Measurements from ENCODE around the gene PVRIG.
"Not testable (repeated sequence)": the region's sequence is repeated elsewhere in the genome, so short reads cannot be mapped to it uniquely, and the experiment has no call there.

PVRIG gene

DNA sequence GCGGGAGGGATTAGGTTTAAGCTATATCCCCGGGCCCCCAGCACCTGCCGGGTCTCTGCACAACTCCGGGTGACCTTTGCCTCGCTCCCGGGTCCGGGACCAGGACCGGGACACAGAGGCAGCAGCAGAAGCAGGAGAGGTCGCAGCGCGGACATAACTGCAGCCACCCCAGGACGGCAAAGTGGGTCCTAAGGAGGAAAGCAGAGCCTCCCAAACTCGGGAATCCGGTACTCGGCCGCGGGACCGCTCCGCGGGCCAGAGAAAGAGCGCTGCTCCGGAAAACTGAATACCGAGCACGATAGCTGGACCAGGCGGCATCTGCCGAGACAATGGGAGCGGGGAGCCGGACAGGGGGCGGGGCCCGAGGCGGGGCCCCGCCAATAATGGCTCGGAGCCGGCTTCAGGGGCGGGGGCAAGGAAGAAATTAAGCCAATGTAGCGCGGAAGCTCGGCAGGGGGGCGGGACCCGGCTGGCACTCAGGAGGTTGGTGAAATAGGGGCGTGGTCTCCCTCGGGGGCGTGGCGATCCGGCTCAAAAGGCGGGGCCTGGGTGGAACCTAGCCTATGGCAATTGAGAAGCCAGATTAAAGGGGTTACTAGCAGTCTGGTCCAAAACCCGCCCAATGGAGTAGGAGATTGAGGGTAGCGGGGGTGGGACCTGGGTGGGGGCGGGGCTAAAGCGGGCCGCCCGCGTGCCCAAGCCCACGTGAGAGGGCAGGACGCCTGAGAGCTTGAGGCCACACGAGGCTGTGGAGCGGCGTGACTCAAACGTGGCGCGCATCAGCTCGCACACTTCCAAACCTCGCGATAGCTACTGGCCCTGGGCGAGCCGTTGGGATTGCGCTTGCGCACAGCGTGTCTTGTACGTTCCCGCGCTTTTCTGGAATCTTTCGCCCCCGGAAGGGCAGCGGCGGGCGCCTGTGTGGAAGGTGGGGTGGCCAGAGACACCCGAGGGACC is 42.4 kb upstream of the PVRIG start, which contains the start of the genes GPC2 and STAG3:
TSS of gene GPC2 (minus strand) at position 337 of the 957 bp plus-strand sequence. CDS start at position 155, 182 bp downstream.
TSS of gene STAG3 (plus strand) at position 874 of the 957 bp plus-strand sequence. CDS start 2,639 bp downstream, outside the sequence.
- Histone ChIP-seq H3K36me3 (ENCODE audit: insufficient read depth) (no peaks in the 10 kb centered on the region), H3K27ac (no peak within 1 kb of the TSS), H3K9ac (no peak within 1 kb of the TSS; the same call in 1 of the 2 replicates), H3K27me3 (ENCODE audit: insufficient read depth, low read depth) (peaks cover 41% of the 10 kb centered on the region), H3K4me1 (ENCODE audit: low read depth, poor library complexity, severe bottlenecking) (peaks cover 3% of the 10 kb centered on the region), H2AFZ (ENCODE audit: low read depth) (peak within 1 kb of the TSS; percentile 100), H3K4me2 (peak within 1 kb of the TSS; percentile 100), H3K4me3 (IDR thresholded peaks at IDR 0.05; ENCODE audit: insufficient read depth, low read depth, low read length) (no peak within 1 kb of the TSS), H4K20me1 (ENCODE audit: insufficient read depth) (no peaks in the 10 kb centered on the region), H3K79me2 (ENCODE audit: insufficient read depth, low read depth) (no peaks in the 10 kb centered on the region)
- TF ChIP-seq, protein P1, sequence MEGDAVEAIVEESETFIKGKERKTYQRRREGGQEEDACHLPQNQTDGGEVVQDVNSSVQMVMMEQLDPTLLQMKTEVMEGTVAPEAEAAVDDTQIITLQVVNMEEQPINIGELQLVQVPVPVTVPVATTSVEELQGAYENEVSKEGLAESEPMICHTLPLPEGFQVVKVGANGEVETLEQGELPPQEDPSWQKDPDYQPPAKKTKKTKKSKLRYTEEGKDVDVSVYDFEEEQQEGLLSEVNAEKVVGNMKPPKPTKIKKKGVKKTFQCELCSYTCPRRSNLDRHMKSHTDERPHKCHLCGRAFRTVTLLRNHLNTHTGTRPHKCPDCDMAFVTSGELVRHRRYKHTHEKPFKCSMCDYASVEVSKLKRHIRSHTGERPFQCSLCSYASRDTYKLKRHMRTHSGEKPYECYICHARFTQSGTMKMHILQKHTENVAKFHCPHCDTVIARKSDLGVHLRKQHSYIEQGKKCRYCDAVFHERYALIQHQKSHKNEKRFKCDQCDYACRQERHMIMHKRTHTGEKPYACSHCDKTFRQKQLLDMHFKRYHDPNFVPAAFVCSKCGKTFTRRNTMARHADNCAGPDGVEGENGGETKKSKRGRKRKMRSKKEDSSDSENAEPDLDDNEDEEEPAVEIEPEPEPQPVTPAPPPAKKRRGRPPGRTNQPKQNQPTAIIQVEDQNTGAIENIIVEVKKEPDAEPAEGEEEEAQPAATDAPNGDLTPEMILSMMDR (conservative IDR thresholded peaks at IDR 0.05; ENCODE audit: low read depth, low read length), result no peak

DNA sequence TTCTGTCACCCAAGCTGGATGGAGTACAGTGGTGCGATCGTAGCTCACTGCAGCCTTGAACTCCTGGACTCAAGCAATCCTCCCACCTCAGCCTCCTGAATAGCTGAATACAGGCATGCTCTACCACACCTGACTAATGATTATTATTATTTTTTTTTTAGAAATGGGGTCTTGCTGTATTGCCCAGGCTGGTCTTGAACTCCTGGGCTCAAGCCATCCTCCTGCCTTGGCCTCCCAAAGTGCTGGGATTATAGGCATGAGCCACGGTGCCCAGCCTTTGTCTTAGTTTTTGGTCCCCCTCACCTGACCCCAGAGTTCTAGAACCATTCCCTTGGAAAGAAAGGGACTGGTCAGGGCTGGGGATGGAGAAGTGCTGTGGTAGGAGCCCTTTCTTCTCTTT is 39.7 kb upstream of the PVRIG start:
- H3K27ac ChIP-seq; H3K9ac ChIP-seq; H3K36me3 ChIP-seq (ENCODE audit: insufficient read depth); H3K4me2 ChIP-seq; H4K20me1 ChIP-seq (ENCODE audit: insufficient read depth); H3K4me3 ChIP-seq (IDR thresholded peaks at IDR 0.05; ENCODE audit: insufficient read depth, low read depth, low read length); H3K4me1 ChIP-seq (ENCODE audit: low read depth, poor library complexity, severe bottlenecking); H2AFZ ChIP-seq (ENCODE audit: low read depth); H3K79me2 ChIP-seq (ENCODE audit: insufficient read depth, low read depth): not testable (repeated sequence)
- H3K27me3 ChIP-seq (ENCODE audit: insufficient read depth, low read depth), result peaks cover 21% of the 10 kb centered on the region

DNA sequence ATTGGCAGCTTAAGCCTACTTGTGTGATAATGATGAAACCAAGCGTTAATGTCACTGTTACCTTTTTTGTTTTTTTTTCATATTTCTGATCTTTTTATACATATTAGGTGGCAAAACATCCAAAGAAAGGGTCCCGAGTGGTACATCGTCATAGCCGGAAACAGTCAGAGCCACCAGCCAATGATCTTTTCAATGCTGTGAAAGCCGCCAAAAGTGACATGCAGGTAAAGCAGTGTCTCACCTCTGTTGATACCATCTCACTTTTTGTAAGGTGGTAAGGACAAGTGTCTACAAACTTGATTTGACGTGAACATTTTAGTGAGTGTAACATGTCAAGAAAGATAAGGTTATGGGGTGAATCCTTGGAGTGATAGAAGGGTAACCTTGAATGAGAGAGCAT is 37.1 kb upstream of the PVRIG start:
- H3K36me3 ChIP-seq (ENCODE audit: insufficient read depth); H3K4me2 ChIP-seq; H2AFZ ChIP-seq (ENCODE audit: low read depth); H3K27ac ChIP-seq; H3K27me3 ChIP-seq (ENCODE audit: insufficient read depth, low read depth); H3K79me2 ChIP-seq (ENCODE audit: insufficient read depth, low read depth); H4K20me1 ChIP-seq (ENCODE audit: insufficient read depth); H3K9ac ChIP-seq; H3K4me3 ChIP-seq (IDR thresholded peaks at IDR 0.05; ENCODE audit: insufficient read depth, low read depth, low read length); H3K4me1 ChIP-seq (ENCODE audit: low read depth, poor library complexity, severe bottlenecking): not testable (repeated sequence)

DNA sequence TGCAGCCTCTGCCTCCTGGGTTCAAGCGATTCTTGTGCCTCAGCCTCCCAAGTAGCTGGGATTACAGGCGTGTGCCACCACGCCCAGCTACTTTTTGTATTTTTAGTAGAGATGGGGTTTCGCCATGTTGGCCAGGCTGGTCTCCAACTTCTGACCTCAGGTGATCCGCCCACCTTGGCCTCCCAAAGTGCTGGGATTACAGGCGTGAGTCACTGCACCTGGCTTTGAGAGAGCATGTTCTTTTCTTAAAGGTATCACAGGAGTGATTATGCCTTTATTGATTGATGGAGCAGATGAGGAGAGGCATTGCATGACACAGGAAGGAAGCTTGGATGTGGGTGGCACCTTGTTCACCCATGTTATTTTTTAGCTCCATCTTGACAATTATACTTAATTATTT is 36.7 kb upstream of the PVRIG start:
- not testable (repeated sequence) for H3K4me2 ChIP-seq; H4K20me1 ChIP-seq (ENCODE audit: insufficient read depth); H3K4me1 ChIP-seq (ENCODE audit: low read depth, poor library complexity, severe bottlenecking); H3K9ac ChIP-seq; H3K27me3 ChIP-seq (ENCODE audit: insufficient read depth, low read depth); H2AFZ ChIP-seq (ENCODE audit: low read depth); H3K27ac ChIP-seq; H3K4me3 ChIP-seq (IDR thresholded peaks at IDR 0.05; ENCODE audit: insufficient read depth, low read depth, low read length); H3K79me2 ChIP-seq (ENCODE audit: insufficient read depth, low read depth); H3K36me3 ChIP-seq (ENCODE audit: insufficient read depth)

DNA sequence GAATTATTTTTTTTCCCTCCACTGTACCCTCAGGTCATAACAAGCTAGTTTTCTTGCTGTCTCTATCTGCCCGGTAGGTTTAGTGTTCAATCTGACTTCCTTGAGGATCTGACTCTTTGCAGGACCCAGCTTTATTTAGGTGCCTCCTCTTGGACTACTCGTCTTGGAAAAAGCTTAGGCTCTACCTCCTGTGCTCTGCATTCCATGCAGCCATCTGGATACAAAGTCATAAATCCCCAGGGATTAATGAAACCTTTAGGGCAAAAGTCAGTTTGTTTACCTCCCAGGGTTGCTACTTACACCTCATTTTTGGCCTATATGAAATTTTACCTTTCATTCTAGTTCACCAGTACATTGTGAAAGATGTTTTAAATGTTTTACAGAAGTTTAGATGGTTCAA is 34.0 kb upstream of the PVRIG start:
- H3K79me2 ChIP-seq (ENCODE audit: insufficient read depth, low read depth), result no peaks in the 10 kb centered on the region
- H3K27me3 ChIP-seq (ENCODE audit: insufficient read depth, low read depth), result no peaks in the 10 kb centered on the region; the same call in 1 of the 2 replicates
- no peak overlapping the region for H2AFZ ChIP-seq (ENCODE audit: low read depth)
- no peaks in the 10 kb centered on the region for H3K36me3 ChIP-seq (ENCODE audit: insufficient read depth)
- no peaks in the 10 kb centered on the region for H4K20me1 ChIP-seq (ENCODE audit: insufficient read depth)
- no peak overlapping the region for H3K27ac ChIP-seq
- no peak overlapping the region for H3K9ac ChIP-seq
- TF ChIP-seq, protein P1 (conservative IDR thresholded peaks at IDR 0.05; ENCODE audit: low read depth, low read length), result no peak
- no peak overlapping the region for H3K4me2 ChIP-seq
- peaks cover 6% of the 10 kb centered on the region for H3K4me1 ChIP-seq (ENCODE audit: low read depth, poor library complexity, severe bottlenecking)
- no peak overlapping the region for H3K4me3 ChIP-seq (IDR thresholded peaks at IDR 0.05; ENCODE audit: insufficient read depth, low read depth, low read length)

All from KMS-11 (cell line).